ENCODE data around the gene PNPLA5. TPM values are rescaled to one million over a fixed set of nuclear protein-coding genes. Genes with fewer than 3 reads are reported as not detected.

Gene PNPLA5
- total RNA-seq, 1 experiment from 2014 or later: not detected

DNA sequence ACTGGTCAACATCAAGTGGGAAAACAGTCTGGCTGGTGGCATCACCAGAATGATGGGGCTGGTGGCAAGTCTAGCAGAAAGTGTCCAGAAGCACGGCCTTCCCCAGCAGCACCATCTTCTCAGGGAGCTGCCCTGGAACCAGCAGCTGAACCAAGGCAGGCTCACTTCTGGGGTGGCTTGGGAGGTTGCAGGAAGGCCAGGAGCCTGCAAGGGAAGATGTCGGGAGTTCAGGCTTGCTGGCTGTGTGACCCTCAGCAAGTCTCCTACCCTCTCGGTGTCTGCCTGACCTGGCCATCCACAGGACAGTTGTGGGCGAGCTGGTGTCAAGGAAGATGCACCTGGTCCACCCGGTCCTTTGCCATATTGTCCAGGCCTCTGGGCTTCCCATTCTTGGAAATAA is 2.3 kb upstream of the PNPLA5 start:
- H3K9me3 ChIP-seq (ENCODE audit: insufficient read depth, low read depth): no peaks in the 10 kb centered on the region
- H3K27ac ChIP-seq: no peak overlapping the region
- intact Hi-C loops (cut with micrococcal nuclease; ENCODE audit: unreplicated experiment): no loop called here
- TF ChIP-seq, protein P1, sequence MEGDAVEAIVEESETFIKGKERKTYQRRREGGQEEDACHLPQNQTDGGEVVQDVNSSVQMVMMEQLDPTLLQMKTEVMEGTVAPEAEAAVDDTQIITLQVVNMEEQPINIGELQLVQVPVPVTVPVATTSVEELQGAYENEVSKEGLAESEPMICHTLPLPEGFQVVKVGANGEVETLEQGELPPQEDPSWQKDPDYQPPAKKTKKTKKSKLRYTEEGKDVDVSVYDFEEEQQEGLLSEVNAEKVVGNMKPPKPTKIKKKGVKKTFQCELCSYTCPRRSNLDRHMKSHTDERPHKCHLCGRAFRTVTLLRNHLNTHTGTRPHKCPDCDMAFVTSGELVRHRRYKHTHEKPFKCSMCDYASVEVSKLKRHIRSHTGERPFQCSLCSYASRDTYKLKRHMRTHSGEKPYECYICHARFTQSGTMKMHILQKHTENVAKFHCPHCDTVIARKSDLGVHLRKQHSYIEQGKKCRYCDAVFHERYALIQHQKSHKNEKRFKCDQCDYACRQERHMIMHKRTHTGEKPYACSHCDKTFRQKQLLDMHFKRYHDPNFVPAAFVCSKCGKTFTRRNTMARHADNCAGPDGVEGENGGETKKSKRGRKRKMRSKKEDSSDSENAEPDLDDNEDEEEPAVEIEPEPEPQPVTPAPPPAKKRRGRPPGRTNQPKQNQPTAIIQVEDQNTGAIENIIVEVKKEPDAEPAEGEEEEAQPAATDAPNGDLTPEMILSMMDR (conservative IDR thresholded peaks at IDR 0.05): no peak
- TF ChIP-seq EZH2 (IDR thresholded peaks at IDR 0.05; ENCODE audit: low read depth): no peak
- H3K9me2 ChIP-seq (ENCODE audit: insufficient read depth): no peaks in the 10 kb centered on the region
- H2AFZ ChIP-seq: no peak overlapping the region
- H3K27me3 ChIP-seq (ENCODE audit: insufficient read depth, low read depth): peaks cover 10% of the 10 kb centered on the region; the same call in 1 of the 2 replicates
- BruUV-seq (replicated peaks): no TSS peak
- ChIA-PET CTCF (no interaction called here), POLR2A (ENCODE audit: unreplicated experiment) (interaction anchor here (0.6 to 0.7 kb wide), 2 partner anchors 9 to 1096 kb away, joined by 3 to 5 read pairs; no protein-coding TSS in a partner anchor)
- no peak overlapping the region for H3K4me2 ChIP-seq
- H3F3A ChIP-seq (ENCODE audit: insufficient read depth, low read depth): peaks cover 19% of the 10 kb centered on the region; the same call in 1 of the 2 replicates
- H3K4me3 ChIP-seq: no peak overlapping the region
- no peak for DNase-seq
- H3K4me1 ChIP-seq (replicated peaks; ENCODE audit: insufficient read depth): peaks cover 25% of the 10 kb centered on the region
- no peaks in the 10 kb centered on the region for H3K79me2 ChIP-seq (ENCODE audit: low read depth)
- no peaks in the 10 kb centered on the region for H3K36me3 ChIP-seq (ENCODE audit: low read depth)
- H4K20me1 ChIP-seq (ENCODE audit: insufficient read depth): no peaks in the 10 kb centered on the region

DNA sequence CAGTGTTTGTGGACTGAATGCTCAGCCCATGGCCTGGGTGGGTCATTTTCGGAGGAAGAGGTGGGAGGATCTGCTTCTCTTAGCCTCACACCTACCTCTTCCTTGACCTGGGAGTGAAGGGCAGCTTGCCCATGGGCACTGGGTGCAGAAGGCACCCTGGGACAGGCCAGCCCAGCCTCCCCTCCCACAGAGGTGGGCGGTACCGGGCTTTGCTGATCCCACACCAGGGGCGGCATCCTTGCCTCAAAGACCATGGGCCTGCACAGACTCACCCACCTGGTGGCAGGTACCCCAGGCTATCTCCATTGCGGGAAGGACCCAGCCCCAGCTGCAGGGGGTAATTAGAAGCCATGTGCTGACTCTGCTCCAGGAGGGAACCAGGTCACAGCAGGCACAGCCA is 1.5 kb upstream of the PNPLA5 start:
- no peak overlapping the region for H3K4me3 ChIP-seq
- H3F3A ChIP-seq (ENCODE audit: insufficient read depth, low read depth): peaks cover 11% of the 10 kb centered on the region; the same call in 1 of the 2 replicates
- H2AFZ ChIP-seq: no peak overlapping the region
- H3K79me2 ChIP-seq (ENCODE audit: low read depth): no peaks in the 10 kb centered on the region
- H3K4me2 ChIP-seq: no peak overlapping the region
- CTCF ChIA-PET: interaction anchor here (1.0 kb wide), 1 partner anchor 9 kb away, joined by 4 read pairs; no protein-coding TSS in a partner anchor
- H3K36me3 ChIP-seq (ENCODE audit: low read depth): no peaks in the 10 kb centered on the region
- no peaks in the 10 kb centered on the region for H3K9me2 ChIP-seq (ENCODE audit: insufficient read depth)
- intact Hi-C loops (cut with micrococcal nuclease; ENCODE audit: unreplicated experiment): no loop called here
- BruUV-seq (replicated peaks): no TSS peak
- TF ChIP-seq, protein P1 (conservative IDR thresholded peaks at IDR 0.05): no peak
- peaks cover 17% of the 10 kb centered on the region; the same call in 1 of the 2 replicates for H3K27me3 ChIP-seq (ENCODE audit: insufficient read depth, low read depth)
- no peak for DNase-seq
- H3K4me1 ChIP-seq (replicated peaks; ENCODE audit: insufficient read depth): peaks cover 17% of the 10 kb centered on the region
- POLR2A ChIA-PET (ENCODE audit: unreplicated experiment): no interaction called here
- no peak overlapping the region for H3K27ac ChIP-seq
- no peaks in the 10 kb centered on the region for H4K20me1 ChIP-seq (ENCODE audit: insufficient read depth)
- no peaks in the 10 kb centered on the region for H3K9me3 ChIP-seq (ENCODE audit: insufficient read depth, low read depth)

DNA sequence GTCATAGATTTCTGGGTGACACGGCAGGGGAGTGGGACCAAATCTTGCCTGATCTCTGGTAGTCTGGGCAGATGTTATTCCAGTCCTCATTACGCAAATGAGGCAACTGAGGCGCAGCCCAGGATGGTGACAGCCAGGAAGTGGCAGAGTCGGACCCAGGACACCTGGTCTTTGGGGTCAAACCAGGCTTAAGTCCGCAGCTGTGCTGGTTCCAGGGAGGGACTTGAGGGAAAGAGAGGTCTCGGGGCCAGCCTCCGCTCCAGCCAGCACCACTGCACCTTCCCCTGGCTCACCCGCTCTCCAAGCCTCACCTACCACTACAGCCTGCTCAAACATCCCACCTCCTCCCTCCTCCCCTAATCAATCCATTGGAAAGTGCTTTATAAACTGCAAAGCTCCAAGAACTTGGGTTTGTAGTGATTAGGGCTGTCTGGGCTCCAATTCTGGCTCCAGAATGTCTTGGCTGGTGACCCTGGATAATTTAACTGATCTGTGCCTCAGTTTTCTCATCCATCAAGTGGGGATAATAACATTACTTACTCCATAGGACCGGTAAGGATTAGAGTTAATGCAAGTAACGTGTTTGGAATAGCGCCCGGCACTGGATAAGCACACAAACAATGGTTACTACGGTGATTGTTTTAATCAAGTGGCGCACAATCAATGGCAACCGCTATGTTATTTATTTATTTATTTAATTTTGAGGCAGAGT is 526 bp upstream of the PNPLA5 start:
- intact Hi-C loops (cut with micrococcal nuclease; ENCODE audit: unreplicated experiment): no loop called here
- H3K36me3 ChIP-seq (ENCODE audit: low read depth): no peaks in the 10 kb centered on the region
- CTCF ChIA-PET: interaction anchor here (1.0 kb wide), 1 partner anchor 8 kb away, joined by 4 read pairs; no protein-coding TSS in a partner anchor
- no peaks in the 10 kb centered on the region for H3K9me2 ChIP-seq (ENCODE audit: insufficient read depth)
- peaks cover 18% of the 10 kb centered on the region; the same call in 1 of the 2 replicates for H3K27me3 ChIP-seq (ENCODE audit: insufficient read depth, low read depth)
- no peaks in the 10 kb centered on the region for H3K79me2 ChIP-seq (ENCODE audit: low read depth)
- POLR2A ChIA-PET (ENCODE audit: unreplicated experiment): no interaction called here
- DNase-seq: no peak
- H3K4me3 ChIP-seq: no peak overlapping the region
- no TSS peak for BruUV-seq (replicated peaks)
- peaks cover 6% of the 10 kb centered on the region; the same call in 1 of the 2 replicates for H3F3A ChIP-seq (ENCODE audit: insufficient read depth, low read depth)
- no peak overlapping the region for H3K27ac ChIP-seq
- no peak for TF ChIP-seq EZH2 (IDR thresholded peaks at IDR 0.05; ENCODE audit: low read depth)
- TF ChIP-seq, protein P1 (conservative IDR thresholded peaks at IDR 0.05): no peak
- H2AFZ ChIP-seq: no peak overlapping the region
- no peaks in the 10 kb centered on the region for H3K9me3 ChIP-seq (ENCODE audit: insufficient read depth, low read depth)
- peaks cover 8% of the 10 kb centered on the region for H3K4me1 ChIP-seq (replicated peaks; ENCODE audit: insufficient read depth)
- H3K4me2 ChIP-seq: no peak overlapping the region
- no peaks in the 10 kb centered on the region for H4K20me1 ChIP-seq (ENCODE audit: insufficient read depth)
